ENCODE measurements around the gene TRAK1. TPM values are rescaled to one million over a fixed set of nuclear protein-coding genes. Genes with fewer than 3 reads are reported as not detected.
A peak's percentile ranks its signal among the peaks of the same experiment; 100 is the strongest.

Gene TRAK1
- total and polyA plus RNA-seq, 2 donors (not counting 1 experiment from before 2014, with no cell fraction given): 71.3 to 129 TPM

GRCh38 chr3:42213417-42213816 is 122.3 kb downstream of the TRAK1 start:
- Mint-ChIP-seq H3K27me3 (no peaks in the 10 kb centered on the region), H3K27ac (peak overlapping the region; percentile 62), H3K4me1 (peaks cover 61% of the 10 kb centered on the region), H3K4me3 (peak overlapping the region; percentile 38), H3K9me3 (ENCODE audit: insufficient read depth) (no peaks in the 10 kb centered on the region)
- H3K4me1 ChIP-seq (ENCODE audit: control insufficient read depth in 2 of 2, insufficient read depth in 2 of 2, low read length in 2 of 2): peaks cover 47 to 49% of the 10 kb centered on the region in 2 donors
- no peak overlapping the region for H2AFZ ChIP-seq (ENCODE audit: insufficient read depth, low read depth, low read length, poor library complexity, severe bottlenecking)
- H3K27me3 ChIP-seq (replicated peaks in 1 of 4; ENCODE audit: control extremely low read depth in 1 of 4, control insufficient read depth in 3 of 4, insufficient read depth in 4 of 4, low read length in 3 of 4): no peaks in the 10 kb centered on the region
- H3K9ac ChIP-seq (ENCODE audit: low read length): peak overlapping the region; percentile 12
- H3K27ac ChIP-seq (ENCODE audit: low read length in 2 of 2): peak overlapping the region in 1 of 2 donors; percentile 45
- WGBS (ENCODE audit: insufficient coverage): 0% methylated on average over 1 of the region's 6 CpGs
- peaks cover under 1% of the 10 kb centered on the region for H3K79me2 ChIP-seq (ENCODE audit: control insufficient read depth, insufficient read depth, low read length)
- peak overlapping the region; percentile 45 for H3K4me2 ChIP-seq (replicated peaks; ENCODE audit: low read depth, low read length, poor library complexity, severe bottlenecking)
- H3K9me3 ChIP-seq (ENCODE audit: control extremely low read depth in 1 of 3, control insufficient read depth in 2 of 3, insufficient read depth in 1 of 3, low read length in 2 of 3): no peaks in the 10 kb centered on the region
- TF ChIP-seq CTCF (IDR thresholded peaks at IDR 0.05): no peak
- TF ChIP-seq EZH2 (IDR thresholded peaks at IDR 0.05; ENCODE audit: borderline replicate concordance, insufficient read depth, low read depth, low read length, poor library complexity, severe bottlenecking): no peak
- ChIA-PET POLR2A (no interaction called here), CTCF (interaction anchor here (1.8 to 2.9 kb wide), 2 partner anchors 22 to 319 kb away, joined by 4 to 13 read pairs; no protein-coding TSS in a partner anchor)
- intact Hi-C loops (cut with micrococcal nuclease): no loop called here
- H3K36me3 ChIP-seq (replicated peaks in 1 of 2; ENCODE audit: control extremely low read depth in 1 of 2, control insufficient read depth in 1 of 2, extremely low read depth in 1 of 2, insufficient read depth in 2 of 2, low read length in 1 of 2): peaks cover 0 to 71% of the 10 kb centered on the region in 2 experiments
- no peaks in the 10 kb centered on the region for H4K20me1 ChIP-seq (ENCODE audit: control insufficient read depth, insufficient read depth, low read length, poor library complexity, severe bottlenecking)
- DNase-seq (peak; percentile 34), ATAC-seq (ENCODE audit: low read depth) (peak; percentile 28)
- H3K4me3 ChIP-seq (ENCODE audit: control extremely low read depth in 1 of 5, extremely low read depth in 1 of 5, insufficient read depth in 1 of 5, low read depth in 2 of 5, low read length in 4 of 5): no peak overlapping the region

- peak overlapping the region in 1 of 2 donors; percentile 45 for H3K27ac ChIP-seq (ENCODE audit: low read length in 2 of 2)
- POLR2A ChIA-PET: no interaction called here
- H3K4me1 ChIP-seq (ENCODE audit: control insufficient read depth in 2 of 2, insufficient read depth in 2 of 2, low read length in 2 of 2): peaks cover 47 to 49% of the 10 kb centered on the region in 2 donors
- H4K20me1 ChIP-seq (ENCODE audit: control insufficient read depth, insufficient read depth, low read length, poor library complexity, severe bottlenecking): no peaks in the 10 kb centered on the region
- ATAC-seq (ENCODE audit: low read depth) (no peak), DNase-seq (no peak)
- peak overlapping the region; percentile 37 for H3K4me3 Mint-ChIP-seq
- H3K4me2 ChIP-seq (replicated peaks; ENCODE audit: low read depth, low read length, poor library complexity, severe bottlenecking): peak overlapping the region; percentile 45
- H3K79me2 ChIP-seq (ENCODE audit: control insufficient read depth, insufficient read depth, low read length): peaks cover 4% of the 10 kb centered on the region
- no peaks in the 10 kb centered on the region for H3K27me3 Mint-ChIP-seq
- WGBS (ENCODE audit: insufficient coverage): no CpG with 5 or more reads among the region's 2 CpGs
- H3K27ac Mint-ChIP-seq: peak overlapping the region; percentile 62
- H3K36me3 ChIP-seq (replicated peaks in 1 of 2; ENCODE audit: control extremely low read depth in 1 of 2, control insufficient read depth in 1 of 2, extremely low read depth in 1 of 2, insufficient read depth in 2 of 2, low read length in 1 of 2): peaks cover 0 to 69% of the 10 kb centered on the region in 2 experiments
- no peaks in the 10 kb centered on the region for H3K9me3 Mint-ChIP-seq (ENCODE audit: insufficient read depth)
- H3K27me3 ChIP-seq (replicated peaks in 1 of 4; ENCODE audit: control extremely low read depth in 1 of 4, control insufficient read depth in 3 of 4, insufficient read depth in 4 of 4, low read length in 3 of 4): no peaks in the 10 kb centered on the region
- H3K4me1 Mint-ChIP-seq: peaks cover 61% of the 10 kb centered on the region
- H3K4me3 ChIP-seq (ENCODE audit: control extremely low read depth in 1 of 5, extremely low read depth in 1 of 5, insufficient read depth in 1 of 5, low read depth in 2 of 5, low read length in 4 of 5): no peak overlapping the region
- CTCF ChIA-PET: interaction anchor here (1.8 to 2.9 kb wide), 2 partner anchors 23 to 320 kb away, joined by 4 to 13 read pairs; no protein-coding TSS in a partner anchor
- H3K9ac ChIP-seq (ENCODE audit: low read length): no peak overlapping the region
- H2AFZ ChIP-seq (ENCODE audit: insufficient read depth, low read depth, low read length, poor library complexity, severe bottlenecking): no peak overlapping the region
- intact Hi-C loops (cut with micrococcal nuclease): no loop called here
- TF ChIP-seq CTCF (IDR thresholded peaks at IDR 0.05): no peak
- TF ChIP-seq EZH2 (IDR thresholded peaks at IDR 0.05; ENCODE audit: borderline replicate concordance, insufficient read depth, low read depth, low read length, poor library complexity, severe bottlenecking): no peak
- H3K9me3 ChIP-seq (ENCODE audit: control extremely low read depth in 1 of 3, control insufficient read depth in 2 of 3, insufficient read depth in 1 of 3, low read length in 2 of 3): no peaks in the 10 kb centered on the region
These were observed 122.9 kb downstream of the TRAK1 start for GRCh38 chr3:42214064-42214463.

Measured in B cell (primary cell).